ENCODE data around the gene FOSL1. TPM values are rescaled to one million over a fixed set of nuclear protein-coding genes. Genes with fewer than 3 reads are reported as not detected.
A peak's percentile ranks its signal among the peaks of the same experiment; 100 is the strongest.

The FOSL1 gene
- total RNA-seq, 1 donor from 2014 or later, result 11.6 TPM

DNA sequence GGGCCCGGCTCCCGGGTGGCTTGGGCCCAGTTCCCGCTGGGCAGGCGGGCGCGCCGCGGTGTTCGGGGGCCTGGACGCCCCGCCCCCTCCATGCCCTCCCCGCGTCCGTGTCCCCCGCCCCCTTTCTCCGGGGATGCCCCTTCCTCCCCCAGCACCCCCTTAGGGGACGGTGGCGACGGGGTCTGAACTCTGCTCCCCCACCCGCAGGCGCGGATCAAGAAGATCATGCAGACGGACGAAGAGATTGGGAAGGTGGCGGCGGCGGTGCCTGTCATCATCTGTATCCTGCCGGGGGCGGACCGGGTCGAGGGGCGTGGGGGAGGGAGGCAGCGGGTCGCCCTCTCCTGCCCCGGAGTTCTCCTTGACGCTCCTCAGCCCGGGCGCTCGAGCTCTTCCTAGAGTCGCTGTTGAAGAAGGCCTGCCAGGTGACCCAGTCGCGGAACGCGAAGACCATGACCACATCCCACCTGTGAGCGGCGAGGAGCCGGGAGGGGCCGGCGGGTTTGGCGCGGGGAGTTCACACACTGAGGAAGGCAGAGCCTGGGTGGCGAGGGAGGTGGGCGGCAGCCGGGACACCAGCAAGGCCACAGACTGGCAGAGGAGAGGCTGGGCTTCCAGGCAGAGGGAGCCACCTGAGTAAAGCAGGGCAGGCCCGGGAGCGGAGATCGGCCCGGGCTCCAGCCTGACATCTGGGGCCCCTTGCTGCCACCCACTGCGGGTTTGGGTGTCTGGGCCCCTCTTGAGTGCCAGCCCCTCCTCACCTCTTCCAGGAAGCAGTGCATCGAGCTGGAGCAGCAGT lies 19.6 kb upstream of the FOSL1 start:
- no peak for DNase-seq (ENCODE audit: low read depth)

DNA sequence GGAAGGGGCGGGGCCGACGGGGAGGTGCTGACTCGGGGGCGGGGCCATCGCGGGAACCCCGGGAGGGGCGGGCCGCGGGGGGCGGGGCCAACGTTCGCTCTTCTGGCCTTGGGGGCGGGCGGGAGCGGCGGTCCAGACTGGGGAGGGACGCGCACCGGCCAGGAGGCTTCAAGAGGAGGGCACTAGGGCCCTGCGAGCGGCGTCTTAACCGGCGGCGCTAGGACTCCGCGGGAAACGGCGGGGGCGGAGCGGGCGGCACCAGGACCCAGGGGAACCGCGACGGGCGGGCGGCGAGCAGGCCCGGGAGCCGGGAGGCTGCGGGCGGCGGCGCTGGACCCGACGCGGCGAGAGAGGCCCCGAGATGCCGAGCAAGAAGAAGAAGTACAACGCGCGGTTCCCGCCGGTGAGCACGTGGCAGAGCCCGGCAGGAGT lies 19.0 kb upstream of the FOSL1 start, which contains the start of gene DRAP1:
DRAP1 (plus strand) TSS at position 286 of the 432 bp plus-strand sequence; CDS start at position 362, 76 bp downstream.
- peak; percentile 98 for DNase-seq (ENCODE audit: low read depth)

DNA sequence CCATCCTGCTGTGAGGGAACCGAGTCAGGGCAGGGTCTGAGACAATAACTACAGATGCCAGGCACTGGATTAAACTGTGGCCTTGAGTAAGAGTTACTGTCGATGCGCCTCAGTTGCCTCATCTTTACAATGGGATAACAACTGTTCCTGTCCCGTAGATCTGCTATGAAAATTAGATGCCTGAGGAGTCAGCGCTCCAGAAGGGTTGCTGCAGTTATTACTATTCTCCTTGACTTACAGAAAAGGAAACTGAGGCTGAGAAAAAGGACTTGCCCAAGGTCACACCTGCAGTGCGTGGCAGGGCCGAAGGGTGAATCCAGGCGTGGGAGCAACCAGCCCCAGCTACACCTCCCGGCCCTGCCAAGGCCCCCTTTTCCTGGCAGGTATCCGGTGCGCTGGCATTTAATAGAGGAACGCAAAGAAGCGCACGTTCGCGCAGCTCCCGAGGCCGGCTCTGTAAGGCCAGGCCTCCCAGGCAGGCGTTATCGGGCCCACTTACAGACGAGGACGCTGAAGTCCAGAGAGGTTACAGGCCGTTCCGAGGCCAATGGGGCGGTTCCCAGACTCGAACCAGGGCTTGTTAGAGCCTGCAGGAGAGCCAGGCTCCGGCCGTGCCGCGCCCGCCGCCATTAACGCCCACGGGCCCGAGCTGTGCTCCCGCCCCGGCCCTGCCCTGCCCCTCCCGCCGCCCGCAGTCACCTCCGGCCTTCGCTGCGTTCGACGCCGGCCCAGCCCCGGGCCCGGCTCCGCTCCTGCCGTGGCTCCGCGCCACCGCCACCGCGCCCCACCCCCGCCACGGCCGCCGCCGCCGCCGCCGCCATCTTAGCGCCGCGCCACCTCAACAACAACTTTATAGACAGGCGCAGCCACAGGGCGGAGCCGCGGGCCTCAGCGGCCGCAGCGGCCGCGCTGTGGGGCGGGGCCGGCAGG lies 18.3 kb upstream of the FOSL1 start, which contains the start of gene C11orf68:
C11orf68 (minus strand) TSS at position 852 of the 930 bp plus-strand sequence; CDS start at position 821, 31 bp downstream.
- DNase-seq (ENCODE audit: low read depth), result no peak

DNA sequence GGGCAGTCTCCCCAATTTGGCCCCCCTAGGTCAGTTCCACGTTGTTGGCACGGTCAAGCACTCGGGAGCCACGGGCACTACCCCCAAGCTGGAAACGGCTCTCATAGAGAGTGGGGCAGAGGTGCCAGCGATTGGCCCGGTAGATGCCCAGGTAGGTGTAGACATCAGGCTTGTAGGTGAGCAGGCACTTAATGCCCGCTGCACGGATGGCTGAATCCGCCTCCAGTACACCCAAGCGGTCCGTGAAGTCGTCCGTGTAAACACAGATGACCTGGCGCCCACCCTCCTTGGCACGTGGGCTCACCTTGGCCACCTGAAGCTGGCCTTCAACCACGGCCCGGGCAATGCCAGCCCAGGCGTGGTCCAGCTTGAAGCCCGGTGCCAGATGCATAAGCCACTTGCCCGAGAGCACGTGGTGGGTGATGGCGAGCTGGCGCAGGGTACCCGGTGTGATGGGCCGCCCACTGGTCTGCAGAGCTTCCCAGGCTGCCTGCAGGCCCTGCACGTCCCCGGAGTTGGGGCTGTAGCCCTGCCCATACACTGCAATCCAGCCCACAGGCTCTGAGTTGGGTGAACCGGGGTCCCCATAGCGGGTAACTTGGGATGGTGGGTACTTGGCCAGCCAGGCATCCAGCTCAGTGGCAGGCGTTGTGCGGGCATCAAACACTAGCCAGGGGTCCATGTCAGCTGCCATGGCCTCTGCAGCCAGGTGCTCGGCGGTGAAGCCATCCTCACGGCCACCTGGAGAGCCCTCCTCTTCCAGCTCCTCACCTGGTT lies 17.4 kb upstream of the FOSL1 start:
- DNase-seq (ENCODE audit: low read depth), result peak; percentile 39

DNA sequence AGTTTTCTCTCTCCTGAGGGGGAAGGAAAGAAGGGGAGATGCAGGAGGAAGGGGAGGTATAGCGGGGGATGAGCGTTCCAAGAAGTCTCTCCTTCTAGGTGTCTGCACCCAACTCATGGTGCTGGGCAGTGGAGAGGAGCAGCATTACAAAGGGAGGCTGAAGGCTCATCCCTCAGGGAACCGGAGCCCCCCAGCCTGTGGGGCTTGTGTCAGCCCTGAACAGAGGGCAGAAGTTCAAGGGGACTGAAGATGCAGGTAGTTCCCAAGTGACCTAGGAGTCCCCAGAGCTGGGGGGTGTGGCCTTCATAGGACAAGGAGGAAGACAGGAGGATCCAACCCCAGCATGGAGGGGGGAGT lies 16.9 kb upstream of the FOSL1 start:
- DNase-seq (ENCODE audit: low read depth), result no peak

DNA sequence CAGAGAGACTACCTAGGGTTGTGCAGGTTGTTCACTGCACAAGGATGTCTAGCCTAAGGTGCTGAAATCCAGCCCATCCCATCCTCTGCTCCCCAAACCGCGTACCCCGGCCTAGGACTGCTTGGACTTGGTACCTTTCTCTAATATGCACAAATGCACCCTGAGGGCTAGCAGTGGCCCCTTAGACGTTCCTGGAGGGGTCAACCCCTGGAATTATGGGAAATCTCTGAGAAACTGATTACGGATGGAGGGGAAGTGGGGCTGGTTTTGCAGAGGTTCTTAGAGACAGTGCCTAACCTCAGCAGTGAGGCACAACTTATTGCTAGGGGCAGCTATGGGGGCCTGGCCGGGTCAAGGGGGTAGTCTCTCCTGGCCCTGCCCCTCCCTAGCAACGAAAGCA lies 16.2 kb upstream of the FOSL1 start:
- no peak for DNase-seq (ENCODE audit: low read depth)

DNA sequence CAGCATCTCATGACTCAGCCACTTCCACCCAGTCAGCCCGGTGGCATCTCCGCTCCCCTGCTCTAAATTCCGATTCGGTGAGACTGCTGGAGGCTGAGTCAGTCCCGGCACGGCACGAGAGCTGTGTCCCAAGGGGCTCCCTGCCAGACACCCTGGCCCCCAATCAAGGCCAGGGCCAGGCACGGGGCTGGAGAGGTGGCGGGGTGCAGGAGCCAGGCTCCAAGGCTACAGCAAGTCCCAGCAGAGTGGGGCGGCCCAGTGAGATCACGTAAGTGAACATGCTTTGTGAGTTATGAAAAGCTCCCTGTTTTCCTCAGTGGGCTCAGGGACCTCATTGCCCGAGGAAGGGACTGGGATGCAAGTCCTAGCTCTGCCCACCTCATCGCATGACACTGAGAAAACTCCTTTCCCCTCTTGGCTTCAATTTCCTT lies 15.6 kb upstream of the FOSL1 start:
- peak; percentile 96 for DNase-seq (ENCODE audit: low read depth)

DNA sequence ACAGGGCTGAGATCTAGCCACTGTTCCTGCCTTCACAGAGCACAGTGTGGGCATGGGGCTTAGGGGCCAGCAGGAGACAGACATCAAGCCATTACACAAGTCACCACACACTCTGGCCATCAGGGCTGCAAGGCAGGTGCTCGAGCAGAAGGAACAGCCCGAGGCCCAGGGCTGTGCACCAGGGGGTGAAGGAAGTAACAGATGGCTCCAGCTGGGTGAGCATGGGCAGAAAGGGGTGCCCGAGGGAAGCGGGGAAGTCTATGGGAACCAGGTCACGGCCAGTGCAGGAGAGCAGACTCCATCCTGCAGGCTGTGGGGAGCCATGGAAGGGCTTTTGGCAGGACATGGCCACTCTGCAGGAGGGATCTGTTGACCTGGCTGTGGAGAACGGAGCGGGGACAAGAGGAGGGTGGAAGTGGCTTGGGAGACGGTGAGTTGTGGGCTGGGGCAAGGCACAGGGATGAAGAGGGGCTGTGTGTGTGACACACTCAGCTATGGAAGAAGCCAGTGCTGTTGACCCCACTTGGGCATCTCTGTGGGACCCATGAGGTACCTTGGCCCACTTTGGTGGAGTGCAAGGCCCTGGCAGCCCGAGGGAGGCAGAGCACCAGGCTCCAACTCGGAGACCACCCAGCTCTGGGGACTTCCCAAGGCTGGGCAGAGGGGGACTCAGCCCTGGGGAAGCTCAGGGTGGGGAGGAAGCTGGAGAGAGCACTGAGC lies 15.1 kb upstream of the FOSL1 start:
- DNase-seq (ENCODE audit: low read depth), result peak; percentile 66

DNA sequence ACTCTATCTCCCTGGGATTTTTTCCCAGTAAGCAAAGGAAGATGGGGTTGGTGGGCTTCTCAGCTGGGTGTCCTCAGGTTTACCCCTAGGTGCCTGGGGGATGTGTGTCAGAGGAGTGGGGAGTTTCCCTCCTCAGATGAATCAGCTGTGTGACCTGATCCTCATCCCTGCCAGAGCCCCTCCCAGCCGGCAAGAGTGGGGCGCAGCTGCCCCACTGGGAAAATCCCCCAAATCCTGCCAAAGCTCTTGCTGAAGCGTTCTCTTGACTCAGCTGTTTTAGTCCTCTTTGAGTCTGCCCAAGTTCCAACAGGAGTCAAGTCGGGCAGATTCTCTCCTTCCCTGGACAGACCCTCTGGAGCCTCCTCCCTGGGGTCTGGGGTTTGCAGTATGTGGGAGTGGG lies 12.7 kb upstream of the FOSL1 start:
- peak; percentile 69 for DNase-seq (ENCODE audit: low read depth)

DNA sequence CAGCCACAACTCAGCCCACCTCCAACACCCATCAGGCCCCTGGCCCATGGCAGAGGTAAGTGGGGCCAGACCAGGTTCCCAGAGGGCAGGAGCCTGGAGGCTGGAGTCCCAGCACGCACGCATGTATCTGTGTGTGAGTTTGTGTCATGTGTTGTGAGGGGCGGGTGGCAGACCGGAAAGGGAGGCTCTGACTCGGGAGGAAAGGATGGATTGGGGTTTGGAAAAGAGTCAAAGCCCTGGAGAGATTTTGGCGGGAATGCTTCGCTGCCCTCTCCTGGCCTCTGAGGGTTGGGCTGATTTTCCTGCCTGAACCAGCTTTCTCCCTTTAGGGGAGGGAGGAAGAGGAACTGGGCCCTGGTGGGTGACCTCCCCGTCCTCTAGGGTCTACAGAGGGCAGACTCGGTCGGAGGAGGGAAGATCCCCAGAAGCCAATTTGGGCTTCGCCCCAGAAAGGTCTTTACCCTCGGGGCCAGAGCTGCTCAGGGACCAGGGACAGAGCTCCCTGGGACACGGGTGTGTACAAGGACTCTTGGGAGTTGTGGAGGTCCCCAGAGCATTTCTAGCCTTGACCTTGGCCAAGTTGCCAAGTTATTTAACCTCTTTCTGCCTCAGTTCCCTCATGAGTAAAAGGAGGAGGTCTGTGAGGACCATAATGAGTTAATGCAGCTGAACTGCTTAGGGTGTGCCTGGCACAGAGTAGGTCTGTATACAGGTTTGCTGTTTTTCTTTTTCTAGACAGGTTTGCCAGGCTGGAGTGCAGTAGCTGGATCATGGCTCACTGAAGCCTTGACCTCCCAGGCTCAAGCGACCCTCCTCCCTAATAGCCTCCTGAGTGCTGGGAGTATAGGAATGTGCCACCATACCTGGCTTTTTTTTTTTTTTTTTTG lies 11.7 kb upstream of the FOSL1 start:
- DNase-seq (ENCODE audit: low read depth), result peak; percentile 76

DNA sequence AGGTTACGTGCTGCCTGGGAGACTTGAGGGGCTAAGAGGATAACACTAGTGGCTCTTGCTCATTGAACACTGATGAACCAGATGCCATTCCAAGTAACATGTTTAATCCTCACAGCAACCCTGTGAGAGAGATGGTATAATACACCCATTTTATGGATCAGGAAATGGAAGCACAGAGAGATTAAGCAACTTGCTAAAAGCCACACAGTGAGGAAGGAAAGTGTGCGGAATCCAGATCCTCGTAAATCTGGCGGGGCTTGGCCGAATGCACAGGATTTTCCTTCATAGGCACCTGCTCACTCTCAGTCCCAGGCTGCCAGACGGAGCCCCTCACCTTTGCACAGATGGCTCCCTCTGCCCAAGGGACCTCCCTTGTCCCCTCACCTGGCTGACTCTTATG lies 7.7 kb upstream of the FOSL1 start:
- no peak for DNase-seq (ENCODE audit: low read depth)

DNA sequence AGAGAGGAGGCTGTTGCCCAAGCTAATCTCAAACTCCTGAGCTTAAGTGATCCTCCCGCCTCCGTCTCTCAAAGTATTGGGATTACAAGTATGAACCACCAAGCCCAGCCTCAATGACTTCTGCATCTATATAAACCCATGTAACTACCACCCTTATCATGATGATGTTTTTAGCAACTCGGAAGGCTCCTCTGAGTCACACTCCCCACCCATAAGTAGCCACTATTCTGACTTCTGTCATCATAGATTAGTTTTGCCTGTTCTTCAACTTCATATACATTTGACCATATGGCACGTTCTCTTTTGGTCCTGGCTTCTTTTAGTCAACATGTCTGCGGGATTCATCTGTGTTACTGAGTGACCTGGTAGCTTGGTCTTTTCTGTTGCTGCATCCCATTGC lies 6.4 kb upstream of the FOSL1 start:
- DNase-seq (ENCODE audit: low read depth), result no peak

DNA sequence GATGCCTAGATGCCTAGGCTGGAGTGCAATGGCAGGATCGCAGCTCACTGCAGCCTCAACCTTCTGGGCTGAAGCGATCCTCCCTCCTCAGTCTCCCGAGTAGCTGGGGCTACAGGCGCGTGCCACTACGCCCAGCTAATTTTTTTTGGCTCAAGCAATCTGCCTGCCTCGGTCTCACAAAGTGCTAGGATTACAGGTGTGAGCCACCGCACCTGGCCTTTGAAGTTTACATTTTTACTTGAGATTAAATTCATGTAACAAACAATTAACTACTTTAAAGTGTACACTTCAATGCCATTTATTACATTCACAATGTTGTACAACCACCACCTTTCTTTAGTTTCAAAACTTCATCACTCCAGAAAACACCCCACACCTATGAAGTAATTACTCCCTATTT lies 3.5 kb upstream of the FOSL1 start:
- no peak for DNase-seq (ENCODE audit: low read depth)

DNA sequence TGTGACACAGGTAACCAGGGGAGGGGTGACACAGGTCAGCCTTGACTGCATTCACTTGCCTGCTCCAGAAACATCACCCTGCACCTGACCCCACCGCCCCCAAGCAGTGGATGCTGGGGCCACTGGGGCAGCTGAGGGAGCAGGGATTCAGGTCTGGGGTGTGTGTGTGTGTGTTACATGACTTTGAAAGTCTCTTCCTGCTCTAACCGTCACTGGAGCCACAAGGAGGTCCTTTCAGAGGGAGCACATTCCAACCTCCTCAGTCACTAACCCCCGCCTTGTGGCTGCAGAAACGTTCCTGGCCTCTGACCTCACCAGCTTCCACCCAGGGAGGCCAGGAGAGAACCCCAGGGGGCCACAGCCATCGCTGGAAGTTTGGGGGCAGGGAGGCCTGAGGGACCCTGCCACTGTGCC lies 2.9 kb upstream of the FOSL1 start:
- DNase-seq (ENCODE audit: low read depth), result peak; percentile 91

DNA sequence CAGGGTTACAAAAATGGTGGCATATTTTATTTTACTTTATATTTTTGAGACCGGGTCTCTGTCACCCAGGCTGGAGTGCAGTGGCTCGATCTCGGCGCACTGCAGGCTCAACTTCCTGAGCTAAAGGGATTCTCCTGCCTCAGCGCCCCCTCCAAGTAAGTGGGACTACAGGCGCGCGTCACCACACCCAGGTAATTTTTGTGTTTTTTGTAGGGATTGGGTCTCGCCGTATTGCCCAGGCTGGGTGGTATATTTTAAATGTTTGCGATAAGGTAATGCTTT lies 652 bp upstream of the FOSL1 start:
- DNase-seq (ENCODE audit: low read depth), result no peak

DNA sequence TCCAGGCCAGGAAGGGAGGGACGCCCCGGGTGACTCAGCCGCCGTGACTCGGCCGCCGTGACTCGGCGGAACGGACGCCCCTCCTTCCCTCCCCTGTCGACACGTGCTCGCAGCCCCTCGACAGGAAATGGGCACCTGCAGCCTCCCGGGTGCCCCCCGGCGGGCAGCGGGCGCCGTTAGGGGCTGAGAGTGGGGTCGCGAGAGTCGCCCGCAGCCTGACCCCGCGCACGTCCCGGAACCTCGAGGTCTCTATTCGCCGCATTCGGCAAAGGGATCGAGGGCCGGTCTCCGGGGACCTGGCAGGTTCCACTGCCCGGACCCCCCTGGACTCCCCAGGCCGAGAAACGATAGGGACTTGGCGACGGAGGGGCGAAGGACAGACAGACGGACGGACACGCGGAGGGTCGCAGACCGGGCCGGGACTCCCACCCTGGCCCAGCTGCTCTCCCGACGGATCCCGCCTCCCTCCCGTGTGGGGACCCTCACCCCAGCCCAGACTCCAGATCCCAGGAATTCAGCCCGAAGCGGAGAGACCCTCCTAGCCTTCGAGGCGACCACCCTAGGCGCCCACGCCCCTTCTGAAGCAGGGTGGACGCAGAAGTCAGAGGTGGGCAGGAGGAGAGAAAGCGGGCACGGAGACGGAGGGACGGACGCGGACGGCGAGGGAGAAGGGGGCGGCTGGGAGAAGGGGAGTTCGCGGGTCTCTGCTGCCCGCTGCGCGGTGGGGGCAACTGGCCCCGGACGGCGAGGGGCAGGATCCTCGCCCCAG lies 648 bp downstream of the FOSL1 start:
- peak; percentile 73 for DNase-seq (ENCODE audit: low read depth)

DNA sequence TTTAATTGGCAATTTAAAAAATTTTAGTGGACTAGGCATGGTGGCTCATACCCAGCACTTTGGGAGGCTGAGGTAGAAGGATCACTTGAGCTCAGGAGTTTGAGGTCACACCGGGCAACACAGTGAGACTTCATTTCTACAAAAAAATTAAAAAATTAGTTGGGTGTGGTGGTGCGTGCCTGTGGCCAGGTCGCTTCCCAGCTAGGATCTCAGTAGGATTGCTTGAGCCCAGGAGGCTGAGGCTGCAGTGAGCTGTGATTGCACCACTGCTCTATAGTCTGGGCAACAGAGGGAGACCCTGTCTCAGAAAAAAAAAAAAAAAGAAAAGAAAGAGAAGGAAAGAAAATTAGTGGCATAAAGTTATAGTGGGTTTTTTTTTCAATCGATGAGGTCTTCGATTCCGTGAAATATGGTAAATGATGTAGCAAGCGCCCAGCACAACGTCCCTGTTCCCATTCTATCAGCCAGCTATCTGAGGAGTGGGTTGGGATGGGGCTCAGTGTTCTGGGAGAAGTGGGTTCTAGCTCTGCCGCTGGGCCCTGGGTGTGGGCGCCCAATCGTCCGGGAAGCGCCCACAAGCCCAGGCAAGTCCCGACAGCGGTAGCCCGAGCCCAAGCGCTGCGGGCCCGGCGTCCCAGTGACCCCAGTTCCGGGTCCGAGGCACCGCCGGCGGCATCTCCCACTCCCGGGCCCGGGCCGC lies 1.4 kb downstream of the FOSL1 start:
- peak; percentile 26 for DNase-seq (ENCODE audit: low read depth)

DNA sequence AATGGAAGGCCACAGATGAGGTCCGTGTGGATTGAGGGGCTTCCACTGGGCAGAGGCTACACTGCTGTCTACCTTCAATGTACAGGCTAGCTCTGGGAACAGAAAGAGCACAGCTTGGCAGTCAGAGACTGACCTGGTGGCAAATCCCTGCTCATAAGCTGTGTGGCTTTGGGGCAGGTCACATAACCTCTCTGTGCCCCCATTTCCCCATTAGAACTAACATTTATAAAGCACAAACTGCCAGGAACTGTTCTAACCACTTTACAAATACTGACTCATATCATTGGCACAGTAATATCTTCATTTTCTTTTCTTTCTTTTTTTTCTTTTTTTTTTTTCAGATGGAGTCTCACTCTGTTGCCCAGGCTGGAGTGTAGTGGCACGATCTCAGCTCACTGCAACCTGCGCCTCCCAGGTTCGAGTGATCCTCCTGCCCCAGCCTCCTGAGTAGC lies 3.1 kb downstream of the FOSL1 start:
- DNase-seq (ENCODE audit: low read depth), result no peak
